ENCODE measurements around the gene RNF144A. TPM values are rescaled to one million over a fixed set of nuclear protein-coding genes. Genes with fewer than 3 reads are reported as not detected.

Gene RNF144A
- total RNA-seq, 1 experiment from 2014 or later = 13.6 TPM

DNA sequence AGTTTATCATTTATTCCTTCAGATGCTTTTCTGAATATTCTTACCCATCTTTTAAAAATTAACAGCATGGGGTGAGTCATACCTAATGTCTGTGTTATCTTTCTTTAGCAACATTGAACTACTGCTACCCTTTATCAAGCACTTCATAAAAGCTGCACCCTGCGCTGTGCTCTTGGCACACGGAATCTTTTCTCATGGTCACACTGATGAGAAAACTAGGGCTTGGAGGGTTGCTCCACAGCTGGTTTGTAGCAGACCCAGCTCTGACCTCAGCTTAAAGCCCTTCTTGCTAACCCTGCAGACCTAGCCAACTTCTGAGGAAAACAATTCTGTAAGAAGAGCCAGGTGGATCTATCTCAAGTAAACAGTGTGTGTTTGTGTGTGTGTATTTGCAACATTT lies 106.3 kb downstream of the RNF144A start:
- intact Hi-C loops (cut with micrococcal nuclease; ENCODE audit: unreplicated experiment) = no loop called here
- no peak for TF ChIP-seq EZH2 (IDR thresholded peaks at IDR 0.05; ENCODE audit: borderline replicate concordance, low read depth, low read length, poor library complexity, severe bottlenecking)
- TF ChIP-seq, protein P1, sequence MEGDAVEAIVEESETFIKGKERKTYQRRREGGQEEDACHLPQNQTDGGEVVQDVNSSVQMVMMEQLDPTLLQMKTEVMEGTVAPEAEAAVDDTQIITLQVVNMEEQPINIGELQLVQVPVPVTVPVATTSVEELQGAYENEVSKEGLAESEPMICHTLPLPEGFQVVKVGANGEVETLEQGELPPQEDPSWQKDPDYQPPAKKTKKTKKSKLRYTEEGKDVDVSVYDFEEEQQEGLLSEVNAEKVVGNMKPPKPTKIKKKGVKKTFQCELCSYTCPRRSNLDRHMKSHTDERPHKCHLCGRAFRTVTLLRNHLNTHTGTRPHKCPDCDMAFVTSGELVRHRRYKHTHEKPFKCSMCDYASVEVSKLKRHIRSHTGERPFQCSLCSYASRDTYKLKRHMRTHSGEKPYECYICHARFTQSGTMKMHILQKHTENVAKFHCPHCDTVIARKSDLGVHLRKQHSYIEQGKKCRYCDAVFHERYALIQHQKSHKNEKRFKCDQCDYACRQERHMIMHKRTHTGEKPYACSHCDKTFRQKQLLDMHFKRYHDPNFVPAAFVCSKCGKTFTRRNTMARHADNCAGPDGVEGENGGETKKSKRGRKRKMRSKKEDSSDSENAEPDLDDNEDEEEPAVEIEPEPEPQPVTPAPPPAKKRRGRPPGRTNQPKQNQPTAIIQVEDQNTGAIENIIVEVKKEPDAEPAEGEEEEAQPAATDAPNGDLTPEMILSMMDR (conservative IDR thresholded peaks at IDR 0.05; ENCODE audit: low read depth, low read length) = no peak
- CTCF ChIA-PET = interaction anchor here (1.0 kb wide), 1 partner anchor 125 kb away, joined by 8 read pairs; no protein-coding TSS in a partner anchor
- H3K4me3 ChIP-seq (ENCODE audit: low read depth, low read length, poor library complexity, severe bottlenecking) = no peak overlapping the region
- BruUV-seq (replicated peaks) = no TSS peak
- POLR2A ChIA-PET (ENCODE audit: low non-redundant PET) = no interaction called here
- H3K9me3 ChIP-seq (ENCODE audit: low read depth, low read length, poor library complexity, severe bottlenecking) = no peaks in the 10 kb centered on the region
- no peaks in the 10 kb centered on the region for H3K4me1 ChIP-seq (ENCODE audit: insufficient read depth, low read length, poor library complexity, severe bottlenecking)
- no peaks in the 10 kb centered on the region for H3K27me3 ChIP-seq (replicated peaks; ENCODE audit: insufficient read depth, low read depth, low read length, poor library complexity)
- no peak overlapping the region for H3K27ac ChIP-seq (ENCODE audit: low read depth, low read length, poor library complexity, severe bottlenecking)
- no peak for DNase-seq (ENCODE audit: low spot score)
- no peaks in the 10 kb centered on the region for H3K36me3 ChIP-seq (ENCODE audit: insufficient read depth, low read length, poor library complexity, severe bottlenecking)

DNA sequence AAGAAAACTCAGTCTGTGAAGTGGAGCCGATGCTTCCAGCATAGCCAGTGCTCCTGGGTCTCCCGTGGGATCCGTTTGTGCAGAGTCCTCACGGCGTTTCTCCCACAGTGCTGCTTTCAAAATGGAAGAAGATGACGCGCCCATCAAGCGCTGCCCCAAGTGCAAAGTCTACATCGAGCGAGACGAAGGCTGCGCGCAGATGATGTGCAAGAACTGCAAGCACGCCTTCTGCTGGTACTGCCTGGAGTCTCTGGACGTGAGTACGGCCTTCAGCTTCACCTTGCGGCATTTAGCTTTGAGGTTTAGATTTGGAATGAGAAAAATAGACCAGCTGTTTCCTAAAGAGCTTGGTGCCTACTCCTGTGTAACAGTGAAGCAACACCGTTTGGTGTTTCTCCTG lies 107.0 kb downstream of the RNF144A start:
- H3K36me3 ChIP-seq (ENCODE audit: insufficient read depth, low read length, poor library complexity, severe bottlenecking) = no peaks in the 10 kb centered on the region
- no TSS peak for BruUV-seq (replicated peaks)
- no peaks in the 10 kb centered on the region for H3K27me3 ChIP-seq (replicated peaks; ENCODE audit: insufficient read depth, low read depth, low read length, poor library complexity)
- no peaks in the 10 kb centered on the region for H3K9me3 ChIP-seq (ENCODE audit: low read depth, low read length, poor library complexity, severe bottlenecking)
- no peaks in the 10 kb centered on the region for H3K4me1 ChIP-seq (ENCODE audit: insufficient read depth, low read length, poor library complexity, severe bottlenecking)
- intact Hi-C loops (cut with micrococcal nuclease; ENCODE audit: unreplicated experiment) = no loop called here
- no peak overlapping the region for H3K4me3 ChIP-seq (ENCODE audit: low read depth, low read length, poor library complexity, severe bottlenecking)
- no peak for DNase-seq (ENCODE audit: low spot score)
- no peak overlapping the region for H3K27ac ChIP-seq (ENCODE audit: low read depth, low read length, poor library complexity, severe bottlenecking)
- CTCF ChIA-PET = no interaction called here
- POLR2A ChIA-PET (ENCODE audit: low non-redundant PET) = no interaction called here
- TF ChIP-seq, protein P1 (conservative IDR thresholded peaks at IDR 0.05; ENCODE audit: low read depth, low read length) = no peak
- TF ChIP-seq EZH2 (IDR thresholded peaks at IDR 0.05; ENCODE audit: borderline replicate concordance, low read depth, low read length, poor library complexity, severe bottlenecking) = no peak

DNA sequence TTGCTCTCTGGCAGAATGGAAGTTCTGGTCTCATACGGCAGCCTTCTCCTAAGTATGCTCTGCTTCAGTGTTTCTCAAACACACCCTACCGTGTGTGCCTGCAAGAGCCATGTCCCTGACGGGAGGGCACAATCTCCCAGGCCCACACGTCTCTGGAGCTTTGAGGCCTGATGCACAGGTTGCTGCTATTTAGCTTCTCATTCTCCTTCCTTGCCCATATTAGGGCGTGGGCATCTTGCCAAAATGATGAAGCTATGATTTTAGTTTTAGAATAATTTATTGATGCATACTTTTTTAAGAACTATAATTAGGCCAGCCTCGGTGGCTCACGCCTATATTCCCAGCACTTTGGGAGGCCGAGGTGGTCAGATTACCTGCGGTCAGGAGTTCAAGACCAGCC lies 107.9 kb downstream of the RNF144A start:
- ChIA-PET POLR2A (ENCODE audit: low non-redundant PET) (no interaction called here), CTCF (no interaction called here)
- H3K27me3 ChIP-seq (replicated peaks; ENCODE audit: insufficient read depth, low read depth, low read length, poor library complexity) = no peaks in the 10 kb centered on the region
- no peak for TF ChIP-seq EZH2 (IDR thresholded peaks at IDR 0.05; ENCODE audit: borderline replicate concordance, low read depth, low read length, poor library complexity, severe bottlenecking)
- TF ChIP-seq, protein P1 (conservative IDR thresholded peaks at IDR 0.05; ENCODE audit: low read depth, low read length) = no peak
- no peaks in the 10 kb centered on the region for H3K4me1 ChIP-seq (ENCODE audit: insufficient read depth, low read length, poor library complexity, severe bottlenecking)
- DNase-seq (ENCODE audit: low spot score) = no peak
- no peak overlapping the region for H3K4me3 ChIP-seq (ENCODE audit: low read depth, low read length, poor library complexity, severe bottlenecking)
- no peak overlapping the region for H3K27ac ChIP-seq (ENCODE audit: low read depth, low read length, poor library complexity, severe bottlenecking)
- intact Hi-C loops (cut with micrococcal nuclease; ENCODE audit: unreplicated experiment) = loop anchor here (5.0 kb wide), 1 partner anchor 108 kb away; the partner anchor contains the start of gene RNF144A
- H3K9me3 ChIP-seq (ENCODE audit: low read depth, low read length, poor library complexity, severe bottlenecking) = no peaks in the 10 kb centered on the region
- no TSS peak for BruUV-seq (replicated peaks)
- H3K36me3 ChIP-seq (ENCODE audit: insufficient read depth, low read length, poor library complexity, severe bottlenecking) = no peaks in the 10 kb centered on the region

Data from A673 (cell line).